Bronchial epithelial cell (primary cell): ENCODE measurements around the gene HESX1. TPM values are rescaled to one million over a fixed set of nuclear protein-coding genes. Genes with fewer than 3 reads are reported as not detected.
A peak's percentile ranks its signal among the peaks of the same experiment; 100 is the strongest.

ENCODE experiments used
- DNase-seq: peaks from one replicate; pipeline ENCODE4 v3.0.0-alpha.2; 2010; ENCODE audit warnings: low read depth
- FAIRE-seq: peaks from 2 replicates; lab custom pipeline; 2011; peaks lifted over from hg19 to GRCh38; lab: Jason Lieb, UNC
- H3K27me3 ChIP-seq: 2 replicates; pipeline ENCODE4 v1.5.1; 2011; ENCODE audit warnings: low read length; ENCODE audit not compliant: control insufficient read depth, insufficient read depth
- H3K36me3 ChIP-seq: 2 replicates; pipeline ENCODE4 v1.5.1; 2011; ENCODE audit warnings: low read length; ENCODE audit not compliant: control insufficient read depth, insufficient read depth
- H3K4me3 ChIP-seq: 2 replicates; pipeline ENCODE4 v1.5.1; 2011; ENCODE audit warnings: mild to moderate bottlenecking, low read depth, low read length, control low read depth
- CTCF ChIP-seq: IDR thresholded peaks from 2 replicates; pipeline ENCODE4 v1.5.1; 2011; ENCODE audit warnings: mild to moderate bottlenecking, moderate library complexity, low read length, control low read depth, inconsistent platforms; ENCODE audit not compliant: insufficient read depth, severe bottlenecking
- total RNA-seq: library from RNA; depleted of rRNA; stranded (reverse); fragments of >200 nt; gene quantifications from 2 replicates; pipeline ENCODE4 v1.2.1, GENCODE V29; 2014

HESX1 gene
- total RNA-seq, 1 donor from 2014 or later = 0.26 TPM

- Histone ChIP-seq H3K27me3 (no peaks in the 10 kb centered on the region), H3K4me3 (peak overlapping the region; percentile 51)
Measured at GRCh38 chr3:57227930-57228751, 28.4 kb upstream of the HESX1 start.

DNA sequence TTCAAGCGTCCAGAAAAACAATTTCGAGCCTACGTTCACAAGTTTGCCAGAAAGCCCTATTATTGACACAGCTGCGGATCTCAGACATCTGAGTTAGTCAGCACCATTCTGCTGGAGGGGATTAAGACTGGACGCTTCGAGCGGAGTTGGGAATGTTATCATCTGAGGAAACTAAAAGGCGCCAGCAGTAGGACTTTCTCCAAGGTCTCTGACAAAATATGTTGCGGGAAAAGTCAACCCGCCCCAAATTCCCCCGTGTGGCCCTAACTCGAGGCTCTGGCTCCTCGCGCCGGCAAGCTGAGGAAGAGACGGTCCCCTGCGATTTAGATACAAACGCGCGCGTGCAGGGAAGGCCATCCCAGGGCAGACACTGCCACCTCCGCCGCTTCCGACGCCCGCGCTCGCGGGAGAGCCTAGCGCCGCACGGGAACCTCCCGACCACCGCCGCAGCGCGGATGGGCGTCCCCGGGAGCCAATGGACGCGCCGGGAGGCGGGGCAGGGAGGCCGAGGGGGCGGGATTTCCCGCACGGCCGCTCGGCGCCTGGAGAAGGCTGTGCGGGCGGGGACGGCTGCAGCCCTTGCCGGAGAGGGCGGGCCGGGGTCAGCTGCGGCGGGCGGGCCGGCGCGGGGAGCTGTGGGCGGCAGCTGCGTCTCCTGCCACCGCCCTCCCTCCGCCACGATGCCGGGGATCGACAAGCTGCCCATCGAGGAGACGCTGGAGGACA lies 27.6 kb upstream of the HESX1 start, which contains the start of gene APPL1:
Gene APPL1, plus strand, starts transcription at position 526 of the 726 bp plus-strand sequence. Its CDS starts 155 bp downstream, at position 681.
- DNase-seq = peak; percentile 82
- H3K4me3 ChIP-seq = peak within 1 kb of the TSS; percentile 51
- H3K27me3 ChIP-seq = no peaks in the 10 kb centered on the region
- FAIRE-seq = no peak
- H3K36me3 ChIP-seq = no peaks in the 10 kb centered on the region
- no peak for TF ChIP-seq CTCF

More at GRCh38 chr3:57227930-57228751, 28.4 kb upstream of the HESX1 start:
- no peaks in the 10 kb centered on the region for H3K36me3 ChIP-seq
- DNase-seq = peak; percentile 34
- TF ChIP-seq CTCF = no peak
- FAIRE-seq = no peak

DNA sequence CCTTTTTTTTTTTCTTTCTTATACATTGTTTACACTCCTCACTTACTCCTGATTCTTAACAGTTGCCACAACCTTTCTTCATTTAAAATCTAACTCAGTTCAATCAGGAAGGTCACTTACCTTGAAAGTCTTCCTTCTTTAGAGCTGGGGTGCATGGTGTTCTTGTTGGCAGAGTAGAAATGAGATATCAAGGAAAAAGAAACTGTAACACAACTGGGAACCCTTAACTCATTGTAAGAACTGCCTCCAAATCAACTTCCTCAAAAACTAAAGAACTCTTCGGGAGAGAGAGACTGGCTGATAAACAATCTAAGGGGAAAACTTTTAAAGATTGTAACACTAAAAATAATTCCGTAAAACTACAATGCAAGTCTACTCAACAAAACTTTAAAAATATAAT lies 26.4 kb upstream of the HESX1 start:
- no peak overlapping the region for H3K4me3 ChIP-seq
- no peak for FAIRE-seq
- no peaks in the 10 kb centered on the region for H3K27me3 ChIP-seq
- DNase-seq = no peak
- no peak for TF ChIP-seq CTCF
- no peaks in the 10 kb centered on the region for H3K36me3 ChIP-seq

DNA sequence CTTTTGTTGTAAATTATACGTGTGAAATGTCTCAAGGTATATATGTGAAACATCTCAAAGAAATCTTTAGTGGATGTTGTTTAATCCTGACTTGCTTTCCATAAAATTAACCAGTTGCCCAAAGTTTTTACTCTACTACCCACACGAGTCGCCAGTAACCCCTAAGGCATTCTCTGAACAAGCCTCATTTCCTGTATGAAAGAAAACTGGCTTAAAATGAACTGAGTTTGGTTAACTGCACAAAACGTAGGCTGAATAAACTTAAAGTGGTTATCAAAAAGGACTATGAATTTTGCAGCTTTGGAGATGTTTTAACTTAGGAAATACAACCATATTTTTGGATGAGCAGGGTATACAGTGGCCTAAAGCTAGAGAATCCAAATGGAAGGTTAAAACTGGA lies 25.1 kb upstream of the HESX1 start:
- TF ChIP-seq CTCF = no peak
- DNase-seq = peak; percentile 18
- no peaks in the 10 kb centered on the region for H3K36me3 ChIP-seq
- no peak overlapping the region for H3K4me3 ChIP-seq
- H3K27me3 ChIP-seq = no peaks in the 10 kb centered on the region
- FAIRE-seq = no peak

DNA sequence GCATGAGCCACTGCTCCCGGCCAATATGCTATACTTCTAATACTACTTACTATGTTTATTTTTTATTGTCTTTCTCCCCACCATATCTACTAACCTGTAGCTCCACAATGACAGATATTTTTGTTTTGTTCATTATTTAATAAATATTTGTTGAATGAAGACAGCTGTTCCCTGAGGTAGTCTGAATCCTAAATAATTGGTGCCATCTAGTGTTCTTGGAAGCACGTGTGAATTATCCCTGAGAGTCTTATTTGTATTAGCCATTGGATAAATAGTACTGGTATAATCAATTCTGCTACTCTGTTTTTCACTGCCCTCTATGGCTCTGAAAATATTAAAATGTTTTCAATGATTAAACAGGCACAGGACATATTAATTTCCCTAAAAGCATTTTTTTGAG lies 22.1 kb upstream of the HESX1 start:
- Histone ChIP-seq H3K36me3 (no peaks in the 10 kb centered on the region), H3K4me3 (no peak overlapping the region), H3K27me3 (no peaks in the 10 kb centered on the region)
- DNase-seq = peak; percentile 47
- no peak for TF ChIP-seq CTCF
- no peak for FAIRE-seq
